ENCODE data around the gene APEX2. TPM values are rescaled to one million over a fixed set of nuclear protein-coding genes. Genes with fewer than 3 reads are reported as not detected.

The APEX2 gene
- total RNA-seq, 1 experiment from 2014 or later, result 12.9 TPM

DNA sequence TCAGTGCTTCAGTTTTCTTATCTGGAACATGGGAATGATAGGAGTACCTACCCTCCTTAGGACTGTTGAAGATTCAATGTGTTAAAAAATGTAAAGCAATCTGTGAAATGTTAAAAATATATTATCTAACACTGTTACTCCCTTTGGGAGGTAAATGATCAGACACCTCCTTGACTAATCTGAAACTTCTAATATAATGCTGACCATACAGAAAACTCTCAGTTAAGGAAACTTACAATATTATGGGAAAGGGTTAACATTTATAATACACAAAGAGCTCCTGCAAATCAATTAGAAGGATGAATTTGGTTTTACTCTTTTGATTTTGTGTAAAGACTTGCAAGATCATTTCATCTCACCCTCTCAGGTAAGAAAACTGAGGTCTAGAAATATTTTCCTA lies 4.5 kb upstream of the APEX2 start:
- Histone ChIP-seq H3K9me3 (replicated peaks) (no peaks in the 10 kb centered on the region), H3K4me3 (no peak overlapping the region), H3K27me3 (no peaks in the 10 kb centered on the region), H3K27ac (no peak overlapping the region), H3K36me3 (no peaks in the 10 kb centered on the region), H3K4me1 (no peaks in the 10 kb centered on the region)
- DNase-seq, result no peak

DNA sequence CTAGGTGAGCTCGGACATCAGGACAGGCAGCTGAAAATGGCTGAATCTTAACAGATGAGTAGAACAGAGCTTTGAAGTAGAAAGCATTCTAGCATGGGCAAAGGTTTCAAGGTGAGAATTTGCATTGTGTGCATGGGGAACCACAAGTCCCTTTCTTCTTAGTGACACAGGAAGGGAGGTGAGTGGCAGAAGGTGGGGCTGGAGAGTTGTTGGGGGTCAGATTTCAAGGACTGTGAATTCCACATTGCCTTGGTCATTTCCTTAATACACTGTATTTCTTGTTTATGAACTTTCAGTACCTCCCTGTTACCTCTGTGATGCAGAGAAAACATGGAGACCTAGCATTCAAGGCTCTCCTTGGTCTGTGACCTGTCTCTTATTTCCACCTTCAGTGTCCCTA lies 4.1 kb downstream of the APEX2 start:
- H3K27me3 ChIP-seq, result no peaks in the 10 kb centered on the region
- H3K4me3 ChIP-seq, result no peak overlapping the region
- H3K9me3 ChIP-seq (replicated peaks), result no peaks in the 10 kb centered on the region
- no peak overlapping the region for H3K27ac ChIP-seq
- H3K4me1 ChIP-seq, result no peaks in the 10 kb centered on the region
- no peaks in the 10 kb centered on the region for H3K36me3 ChIP-seq
- DNase-seq, result no peak

GRCh38 chrX:55005256-55005655 lies 5.1 kb downstream of the APEX2 start:
- no peaks in the 10 kb centered on the region for H3K9me3 ChIP-seq (replicated peaks)
- no peaks in the 10 kb centered on the region for H3K4me1 ChIP-seq
- no peak for DNase-seq
- H3K27ac ChIP-seq, result no peak overlapping the region
- H3K27me3 ChIP-seq, result no peaks in the 10 kb centered on the region
- H3K4me3 ChIP-seq, result no peak overlapping the region
- no peaks in the 10 kb centered on the region for H3K36me3 ChIP-seq

DNA sequence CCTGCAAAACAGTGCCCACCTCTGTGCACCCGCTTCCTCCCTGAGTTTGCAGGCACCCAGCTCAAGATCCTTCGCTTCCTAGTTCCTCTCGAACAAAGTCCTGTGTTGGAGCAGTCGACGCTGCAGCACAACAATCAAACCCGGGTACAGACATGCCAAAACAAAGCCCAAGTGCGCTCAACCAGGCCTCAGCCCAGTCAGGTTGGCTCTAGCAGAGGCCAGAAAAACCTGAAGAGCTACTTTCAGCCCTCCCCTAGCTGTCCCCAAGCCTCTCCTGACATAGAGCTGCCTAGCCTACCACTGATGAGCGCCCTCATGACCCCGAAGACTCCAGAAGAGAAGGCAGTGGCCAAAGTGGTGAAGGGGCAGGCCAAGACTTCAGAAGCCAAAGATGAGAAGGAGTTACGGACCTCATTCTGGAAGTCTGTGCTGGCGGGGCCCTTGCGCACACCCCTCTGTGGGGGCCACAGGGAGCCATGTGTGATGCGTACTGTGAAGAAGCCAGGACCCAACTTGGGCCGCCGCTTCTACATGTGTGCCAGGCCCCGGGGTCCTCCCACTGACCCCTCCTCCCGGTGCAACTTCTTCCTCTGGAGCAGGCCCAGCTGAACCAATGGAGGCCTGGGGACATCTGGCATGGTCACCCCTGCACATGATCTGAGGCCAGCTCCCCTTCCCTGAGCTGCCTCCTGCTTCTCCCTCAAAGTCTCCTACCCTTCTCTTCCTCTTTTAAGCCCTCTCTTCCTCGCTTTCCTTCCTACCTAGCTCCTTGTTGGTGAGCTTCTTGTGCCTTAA lies 6.9 kb downstream of the APEX2 start:
- Histone ChIP-seq H3K27ac (no peak overlapping the region), H3K4me1 (no peaks in the 10 kb centered on the region), H3K4me3 (no peak overlapping the region), H3K36me3 (no peaks in the 10 kb centered on the region), H3K27me3 (no peaks in the 10 kb centered on the region), H3K9me3 (replicated peaks) (no peaks in the 10 kb centered on the region)
- no peak for DNase-seq

DNA sequence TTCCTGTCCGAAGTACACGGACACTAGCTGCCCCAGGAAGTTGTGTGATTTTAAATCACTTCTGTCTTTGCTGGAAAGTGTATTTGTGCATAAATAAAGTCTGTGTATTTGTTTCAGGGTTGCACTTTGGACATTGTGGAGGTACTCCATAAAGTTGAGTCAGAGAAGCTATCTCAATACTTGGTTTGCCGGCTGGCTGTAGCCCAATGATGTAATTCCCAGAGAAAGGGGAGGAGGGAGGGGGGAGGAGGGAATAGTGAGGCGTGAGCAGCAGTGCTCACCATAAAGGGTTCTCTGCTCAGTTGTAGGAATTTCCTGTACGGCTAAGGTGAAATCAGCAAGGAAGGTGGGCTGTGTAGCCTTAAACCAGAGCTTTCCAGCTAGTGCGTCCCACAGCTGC lies 7.5 kb downstream of the APEX2 start:
- DNase-seq, result no peak
- Histone ChIP-seq H3K4me1 (no peaks in the 10 kb centered on the region), H3K4me3 (no peak overlapping the region), H3K36me3 (no peaks in the 10 kb centered on the region), H3K27ac (no peak overlapping the region), H3K9me3 (replicated peaks) (no peaks in the 10 kb centered on the region), H3K27me3 (no peaks in the 10 kb centered on the region)

DNA sequence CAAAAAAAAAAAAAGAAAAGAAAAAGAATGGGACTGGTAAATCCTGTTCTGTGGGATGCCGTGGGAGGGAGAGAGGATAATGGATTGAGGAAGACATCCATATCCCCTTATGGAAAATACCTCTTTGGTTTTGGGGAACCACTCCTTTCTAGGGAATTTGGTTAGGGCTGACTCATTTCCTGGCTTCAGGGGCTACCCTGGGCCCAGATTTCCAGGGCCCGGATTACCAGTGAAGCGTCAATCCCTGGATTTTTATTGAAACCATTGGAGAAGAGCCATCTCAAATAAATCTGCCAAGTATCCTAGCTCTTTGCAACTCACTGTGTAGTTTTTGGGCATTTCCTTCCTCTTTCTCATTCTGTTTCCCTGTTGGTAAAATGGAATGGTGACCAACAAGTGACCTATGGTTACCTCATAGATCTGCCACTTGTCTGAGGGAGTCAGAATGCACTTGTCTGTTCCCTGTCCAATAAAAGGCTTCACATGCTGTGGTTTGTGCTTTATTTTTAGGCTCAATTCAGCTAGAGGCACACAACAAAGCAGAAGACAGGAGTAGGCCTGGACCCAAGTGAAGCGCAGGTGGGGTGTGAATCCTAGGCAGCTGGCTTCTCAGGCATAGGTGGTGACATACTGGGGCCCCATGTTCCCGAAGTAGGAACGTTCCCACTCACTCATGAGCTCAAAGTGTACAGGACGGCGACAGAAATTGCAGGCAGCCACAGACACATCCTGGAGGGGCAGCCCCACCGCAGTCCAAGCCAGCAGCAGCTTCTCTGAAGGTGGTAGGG lies 8.6 kb downstream of the APEX2 start:
- DNase-seq, result no peak
- Histone ChIP-seq H3K4me3 (no peak overlapping the region), H3K4me1 (no peaks in the 10 kb centered on the region), H3K27me3 (no peaks in the 10 kb centered on the region), H3K27ac (no peak overlapping the region), H3K36me3 (no peaks in the 10 kb centered on the region), H3K9me3 (replicated peaks) (no peaks in the 10 kb centered on the region)

GRCh38 chrX:55011294-55011693 lies 11.1 kb downstream of the APEX2 start:
- H3K4me3 ChIP-seq, result no peak overlapping the region
- no peaks in the 10 kb centered on the region for H3K36me3 ChIP-seq
- no peaks in the 10 kb centered on the region for H3K4me1 ChIP-seq
- H3K27ac ChIP-seq, result no peak overlapping the region
- no peaks in the 10 kb centered on the region for H3K27me3 ChIP-seq
- DNase-seq, result no peak
- no peaks in the 10 kb centered on the region for H3K9me3 ChIP-seq (replicated peaks)

- H3K4me1 ChIP-seq, result no peaks in the 10 kb centered on the region
- no peaks in the 10 kb centered on the region for H3K9me3 ChIP-seq (replicated peaks)
- DNase-seq, result no peak
- no peak overlapping the region for H3K27ac ChIP-seq
- H3K4me3 ChIP-seq, result no peak overlapping the region
- H3K27me3 ChIP-seq, result no peaks in the 10 kb centered on the region
- H3K36me3 ChIP-seq, result no peaks in the 10 kb centered on the region
These were observed 14.7 kb downstream of the APEX2 start for GRCh38 chrX:55014897-55015299.

DNA sequence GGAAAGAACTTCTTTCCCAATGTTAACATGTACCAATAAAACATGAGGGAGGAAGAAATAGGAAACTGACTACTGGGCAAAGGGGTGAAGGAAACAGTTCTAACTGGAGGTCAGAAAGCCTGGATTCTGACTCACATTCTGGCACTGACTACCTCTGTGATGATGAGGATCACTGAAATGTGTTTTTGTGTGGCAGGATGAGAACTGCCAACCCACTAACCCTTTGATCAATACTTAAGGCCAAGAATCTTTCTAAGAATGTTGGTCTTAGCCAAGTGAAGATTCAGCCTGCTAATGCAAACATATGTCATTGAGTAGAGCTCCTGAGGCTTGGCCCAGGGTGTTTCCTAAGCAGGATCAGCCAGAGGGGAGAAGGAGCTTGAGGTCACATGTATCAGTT lies 26.0 kb downstream of the APEX2 start:
- Histone ChIP-seq H3K36me3 (no peaks in the 10 kb centered on the region), H3K27me3 (no peaks in the 10 kb centered on the region), H3K27ac (no peak overlapping the region), H3K4me3 (no peak overlapping the region), H3K4me1 (no peaks in the 10 kb centered on the region), H3K9me3 (replicated peaks) (no peaks in the 10 kb centered on the region)
- no peak for DNase-seq

GRCh38 chrX:55026840-55027239 lies 26.7 kb downstream of the APEX2 start:
- Histone ChIP-seq H3K4me1 (no peaks in the 10 kb centered on the region), H3K4me3 (no peak overlapping the region), H3K27ac (no peak overlapping the region), H3K9me3 (replicated peaks) (no peaks in the 10 kb centered on the region), H3K27me3 (no peaks in the 10 kb centered on the region), H3K36me3 (no peaks in the 10 kb centered on the region)
- DNase-seq, result no peak

DNA sequence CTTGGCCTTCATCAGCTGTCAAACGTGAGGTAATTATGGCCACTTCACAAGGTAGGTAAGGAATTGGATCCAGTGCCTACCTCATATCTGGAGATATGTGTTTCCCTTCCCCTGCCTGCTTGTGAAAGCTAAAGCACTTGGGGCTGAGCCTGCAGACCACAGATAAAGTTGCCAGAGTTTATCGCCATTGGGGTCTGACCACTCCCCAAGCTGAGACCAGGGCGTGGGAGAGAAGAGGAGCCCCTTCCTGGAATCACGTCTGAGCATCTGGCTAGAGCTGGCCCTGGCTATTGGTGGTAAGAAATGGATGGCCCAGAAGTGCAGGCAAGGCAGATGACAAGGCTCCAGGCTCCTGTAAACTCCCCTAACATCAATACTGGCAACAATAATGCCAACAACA lies 27.9 kb downstream of the APEX2 start:
- Histone ChIP-seq H3K27ac (no peak overlapping the region), H3K4me1 (no peaks in the 10 kb centered on the region), H3K4me3 (no peak overlapping the region), H3K9me3 (replicated peaks) (no peaks in the 10 kb centered on the region), H3K36me3 (no peaks in the 10 kb centered on the region), H3K27me3 (no peaks in the 10 kb centered on the region)
- DNase-seq, result no peak

- Histone ChIP-seq H3K27ac (no peak overlapping the region), H3K36me3 (no peaks in the 10 kb centered on the region), H3K9me3 (replicated peaks) (no peaks in the 10 kb centered on the region), H3K27me3 (no peaks in the 10 kb centered on the region), H3K4me1 (no peaks in the 10 kb centered on the region), H3K4me3 (no peak overlapping the region)
- no peak for DNase-seq
These were observed 28.4 kb downstream of the APEX2 start for GRCh38 chrX:55028611-55029010.

DNA sequence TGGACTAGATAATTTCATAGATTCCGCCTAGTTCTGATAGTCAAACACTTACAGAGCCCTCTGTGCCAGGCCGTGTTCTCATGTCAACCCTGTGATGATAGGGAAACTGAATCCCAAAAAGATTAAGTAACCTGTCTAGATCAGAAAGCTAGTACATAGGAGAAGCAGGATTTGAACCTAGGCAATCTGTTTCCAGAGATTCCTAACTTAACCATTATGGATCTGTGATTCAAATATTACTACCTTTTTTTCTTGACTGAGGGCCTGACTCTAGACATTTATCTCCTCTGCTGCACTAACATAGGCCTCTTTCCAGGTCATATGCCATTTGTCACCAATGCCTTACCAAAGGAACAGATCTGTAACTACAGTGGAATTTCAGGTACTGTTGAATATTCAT lies 29.1 kb downstream of the APEX2 start:
- Histone ChIP-seq H3K4me1 (no peaks in the 10 kb centered on the region), H3K9me3 (replicated peaks) (no peaks in the 10 kb centered on the region), H3K4me3 (no peak overlapping the region), H3K27me3 (no peaks in the 10 kb centered on the region), H3K27ac (no peak overlapping the region), H3K36me3 (no peaks in the 10 kb centered on the region)
- no peak for DNase-seq

GRCh38 chrX:55030271-55031205 lies 30.4 kb downstream of the APEX2 start, which contains the start of gene ALAS2:
Gene ALAS2 (minus strand): TSS chrX:55030977. CDS start chrX:55026000, 4,977 bp downstream.
- H3K9me3 ChIP-seq (replicated peaks), result no peaks in the 10 kb centered on the region
- H3K4me3 ChIP-seq, result no peak within 1 kb of the TSS
- DNase-seq, result no peak
- H3K27ac ChIP-seq, result no peak within 1 kb of the TSS
- no peaks in the 10 kb centered on the region for H3K27me3 ChIP-seq
- H3K36me3 ChIP-seq, result no peaks in the 10 kb centered on the region
- H3K4me1 ChIP-seq, result no peaks in the 10 kb centered on the region

DNA sequence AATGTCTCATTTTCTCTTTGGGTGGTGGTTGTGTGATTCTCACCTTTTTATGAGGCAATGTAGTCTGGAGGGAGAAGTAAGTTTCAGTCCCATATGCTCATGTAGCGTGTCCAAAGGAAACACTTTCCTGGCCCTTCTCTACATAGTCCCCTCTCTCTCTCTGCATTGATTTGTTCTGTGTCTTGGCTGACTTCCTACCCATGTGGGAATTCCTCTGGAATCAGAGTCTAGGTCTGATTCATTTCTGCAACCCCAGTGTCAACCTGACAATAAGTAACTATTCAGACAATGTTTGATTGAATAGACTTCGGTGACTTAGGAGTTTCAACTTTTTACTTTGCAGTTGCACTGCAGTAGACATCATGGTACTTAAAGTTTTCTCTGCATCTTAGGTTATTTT lies 33.3 kb downstream of the APEX2 start:
- H3K27ac ChIP-seq, result no peak overlapping the region
- H3K36me3 ChIP-seq, result no peaks in the 10 kb centered on the region
- H3K9me3 ChIP-seq (replicated peaks), result no peaks in the 10 kb centered on the region
- H3K4me3 ChIP-seq, result no peak overlapping the region
- H3K27me3 ChIP-seq, result no peaks in the 10 kb centered on the region
- DNase-seq, result no peak
- H3K4me1 ChIP-seq, result no peaks in the 10 kb centered on the region
